ENCODE results near the gene PTCD2.

DNA sequence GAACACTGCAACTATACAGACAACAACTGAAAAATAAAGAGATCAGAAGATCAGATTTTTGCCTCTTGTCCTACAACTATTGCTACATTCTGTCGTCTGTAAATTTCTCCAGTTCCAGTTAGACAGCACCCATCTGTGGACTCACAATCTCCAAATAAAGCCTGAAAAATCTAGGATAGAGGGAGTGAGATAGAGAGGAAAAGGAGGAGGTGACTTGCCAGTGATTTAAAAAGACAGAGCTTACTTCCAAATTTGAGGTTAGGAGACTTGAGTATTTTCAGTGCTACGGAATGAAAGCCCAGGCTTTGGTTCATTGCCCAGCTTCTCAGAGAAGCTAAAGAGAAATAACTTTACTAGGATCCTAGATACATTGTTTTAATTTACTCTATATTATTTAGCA, 63.6 kb downstream of the PTCD2 start:
- TF ChIP-seq POLR2A (IDR thresholded peaks at IDR 0.05) (no peak), POLR2AphosphoS5 (IDR thresholded peaks at IDR 0.05) (no peak)
- TF ChIP-seq, protein P1, sequence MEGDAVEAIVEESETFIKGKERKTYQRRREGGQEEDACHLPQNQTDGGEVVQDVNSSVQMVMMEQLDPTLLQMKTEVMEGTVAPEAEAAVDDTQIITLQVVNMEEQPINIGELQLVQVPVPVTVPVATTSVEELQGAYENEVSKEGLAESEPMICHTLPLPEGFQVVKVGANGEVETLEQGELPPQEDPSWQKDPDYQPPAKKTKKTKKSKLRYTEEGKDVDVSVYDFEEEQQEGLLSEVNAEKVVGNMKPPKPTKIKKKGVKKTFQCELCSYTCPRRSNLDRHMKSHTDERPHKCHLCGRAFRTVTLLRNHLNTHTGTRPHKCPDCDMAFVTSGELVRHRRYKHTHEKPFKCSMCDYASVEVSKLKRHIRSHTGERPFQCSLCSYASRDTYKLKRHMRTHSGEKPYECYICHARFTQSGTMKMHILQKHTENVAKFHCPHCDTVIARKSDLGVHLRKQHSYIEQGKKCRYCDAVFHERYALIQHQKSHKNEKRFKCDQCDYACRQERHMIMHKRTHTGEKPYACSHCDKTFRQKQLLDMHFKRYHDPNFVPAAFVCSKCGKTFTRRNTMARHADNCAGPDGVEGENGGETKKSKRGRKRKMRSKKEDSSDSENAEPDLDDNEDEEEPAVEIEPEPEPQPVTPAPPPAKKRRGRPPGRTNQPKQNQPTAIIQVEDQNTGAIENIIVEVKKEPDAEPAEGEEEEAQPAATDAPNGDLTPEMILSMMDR (IDR thresholded peaks at IDR 0.05): no peak

All from stomach (tissue), 4 donors.